ENCODE measurements around the gene TMEM182. TPM values are rescaled to one million over a fixed set of nuclear protein-coding genes. Genes with fewer than 3 reads are reported as not detected.
A peak's percentile ranks its signal among the peaks of the same experiment; 100 is the strongest.

Gene TMEM182
- total RNA-seq, 4 donors from 2014 or later, result 3.7 to 3.8 TPM; not detected in 2

DNA sequence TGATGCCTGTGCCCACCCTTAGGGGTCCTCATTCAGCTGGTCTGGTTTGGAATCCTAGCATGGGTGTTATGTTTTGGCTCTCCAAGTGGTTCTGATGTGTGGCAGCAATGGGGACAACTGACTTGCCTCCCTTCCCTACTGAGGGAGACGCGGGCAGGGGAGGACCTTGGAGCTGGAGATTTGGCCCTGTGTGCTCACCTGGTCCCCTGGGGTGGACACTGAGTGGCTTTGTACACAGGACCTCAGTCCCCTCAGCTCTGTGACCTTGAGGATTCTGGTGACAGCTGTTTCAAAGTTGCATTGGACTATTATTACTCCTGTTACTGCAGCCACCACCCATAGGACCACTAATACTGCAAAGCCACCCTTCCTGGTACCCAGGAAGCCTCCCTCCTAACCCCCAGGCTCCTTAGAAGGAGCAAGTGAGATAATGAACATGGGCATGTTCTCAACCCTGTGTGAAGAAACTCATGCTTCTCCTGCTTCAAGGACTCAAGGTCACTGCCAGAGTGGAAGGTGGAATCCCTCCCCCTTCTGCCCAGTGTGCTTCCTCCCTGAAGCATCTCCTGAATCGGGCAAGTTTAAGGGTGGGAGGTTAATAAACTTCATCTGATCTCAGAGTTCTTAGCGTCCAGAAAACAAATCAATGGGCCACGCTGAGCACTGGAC lies 26.5 kb downstream of the TMEM182 start:
- intact Hi-C loops (cut with DNase I; ENCODE audit: low total_unique reads), result no loop called here
- no peak for DNase-seq
- TF ChIP-seq POLR2AphosphoS5 (IDR thresholded peaks at IDR 0.05) (no peak), EP300 (IDR thresholded peaks at IDR 0.05; ENCODE audit: low read depth) (no peak), CTCF (IDR thresholded peaks at IDR 0.05) (no peak), POLR2A (IDR thresholded peaks at IDR 0.05) (no peak)
- H3K27ac ChIP-seq, result peak overlapping the region in 1 of 4 donors; percentile 76
- no peaks in the 10 kb centered on the region for H3K9me3 ChIP-seq
- WGBS, 2 donors (ENCODE audit: low coverage in 1 of 2), result 78% methylated on average over 5 of the region's 5 CpGs; no CpG with 5 or more reads in 1 of the 2 donors
- in situ Hi-C loops (cut with MboI; ENCODE audit: low pct_ligation_motif_present in 1 of 4, low pct_unique_long_range_greater_than_20kb in 1 of 4, low sequenced_read_pairs in 3 of 4), result no loop called here
- H3K4me3 ChIP-seq, result no peak overlapping the region
- no peaks in the 10 kb centered on the region for H3K27me3 ChIP-seq
- H3K36me3 ChIP-seq, result no peaks in the 10 kb centered on the region
- H3K4me1 ChIP-seq, result no peaks in the 10 kb centered on the region

GRCh38 chr2:102788885-102789260 lies 27.0 kb downstream of the TMEM182 start:
- peak overlapping the region in 1 of 4 donors; percentile 76 for H3K27ac ChIP-seq
- no peaks in the 10 kb centered on the region for H3K4me1 ChIP-seq
- no peak for TF ChIP-seq CTCF (IDR thresholded peaks at IDR 0.05)
- peak in 2 of 3 donors; percentile 22 to 57 for TF ChIP-seq POLR2AphosphoS5 (IDR thresholded peaks at IDR 0.05)
- intact Hi-C loops (cut with DNase I; ENCODE audit: low total_unique reads), result no loop called here
- WGBS, 2 donors (ENCODE audit: low coverage in 1 of 2), result 68 to 77% methylated on average over 3 to 8 of the region's 8 CpGs
- H3K27me3 ChIP-seq, result no peaks in the 10 kb centered on the region
- DNase-seq, result peak; percentile 15
- in situ Hi-C loops (cut with MboI; ENCODE audit: low pct_ligation_motif_present in 1 of 4, low pct_unique_long_range_greater_than_20kb in 1 of 4, low sequenced_read_pairs in 3 of 4), result no loop called here
- no peaks in the 10 kb centered on the region for H3K36me3 ChIP-seq
- H3K9me3 ChIP-seq, result no peaks in the 10 kb centered on the region
- no peak overlapping the region for H3K4me3 ChIP-seq

- no peaks in the 10 kb centered on the region for H3K4me1 ChIP-seq
- H3K9me3 ChIP-seq, result no peaks in the 10 kb centered on the region
- no peak overlapping the region for H3K4me3 ChIP-seq
- WGBS, 2 donors (ENCODE audit: low coverage in 1 of 2), result 69 to 77% methylated on average over 5 to 7 of the region's 7 CpGs
- peak overlapping the region in 1 of 4 donors; percentile 12 for H3K27ac ChIP-seq
- H3K36me3 ChIP-seq, result no peaks in the 10 kb centered on the region
- intact Hi-C loops (cut with DNase I; ENCODE audit: low total_unique reads) (no loop called here), in situ Hi-C loops (cut with MboI; ENCODE audit: low pct_ligation_motif_present in 1 of 4, low pct_unique_long_range_greater_than_20kb in 1 of 4, low sequenced_read_pairs in 3 of 4) (no loop called here)
- no peak for TF ChIP-seq CTCF (IDR thresholded peaks at IDR 0.05)
- TF ChIP-seq POLR2AphosphoS5 (IDR thresholded peaks at IDR 0.05), result no peak
- TF ChIP-seq POLR2A (IDR thresholded peaks at IDR 0.05), result no peak
- no peak for TF ChIP-seq EP300 (IDR thresholded peaks at IDR 0.05; ENCODE audit: low read depth)
- DNase-seq, result no peak
- no peaks in the 10 kb centered on the region for H3K27me3 ChIP-seq
Observed at GRCh38 chr2:102789349-102790090, 27.7 kb downstream of the TMEM182 start.

DNA sequence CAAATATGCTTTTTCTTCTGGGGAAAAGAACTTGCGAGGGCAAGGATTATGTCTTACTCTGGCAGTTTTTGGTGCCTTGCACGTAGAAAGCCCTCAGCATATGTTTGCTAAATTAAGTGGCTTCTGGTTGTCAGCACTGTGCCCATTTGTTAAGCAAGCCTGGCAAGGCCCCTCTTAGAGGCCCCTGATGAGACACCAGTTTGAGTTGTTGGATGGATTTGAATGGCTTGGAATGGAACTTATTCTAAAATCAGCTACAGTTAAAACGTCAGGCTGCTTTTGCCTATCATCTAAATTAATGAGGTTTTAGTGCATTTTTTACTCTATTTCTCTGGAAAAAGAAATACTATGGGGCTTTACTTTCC lies 28.2 kb downstream of the TMEM182 start:
- Histone ChIP-seq H3K4me1 (no peaks in the 10 kb centered on the region), H3K27ac (peak overlapping the region in 1 of 4 donors; percentile 12), H3K36me3 (no peaks in the 10 kb centered on the region), H3K9me3 (no peaks in the 10 kb centered on the region), H3K4me3 (no peak overlapping the region), H3K27me3 (no peaks in the 10 kb centered on the region)
- intact Hi-C loops (cut with DNase I; ENCODE audit: low total_unique reads) (no loop called here), in situ Hi-C loops (cut with MboI; ENCODE audit: low pct_ligation_motif_present in 1 of 4, low pct_unique_long_range_greater_than_20kb in 1 of 4, low sequenced_read_pairs in 3 of 4) (no loop called here)
- TF ChIP-seq CTCF (IDR thresholded peaks at IDR 0.05) (no peak), POLR2A (IDR thresholded peaks at IDR 0.05) (no peak), EP300 (IDR thresholded peaks at IDR 0.05; ENCODE audit: low read depth) (no peak), POLR2AphosphoS5 (IDR thresholded peaks at IDR 0.05) (no peak)
- no peak for DNase-seq
- 87 to 93% methylated on average over 3 of the region's 3 CpGs for WGBS, 2 donors (ENCODE audit: low coverage in 1 of 2)
